GM18519 (cell line): Measurements from ENCODE around the gene DAZ2.
"Not testable (repeated sequence)": the region's sequence is repeated elsewhere in the genome, so short reads cannot be mapped to it uniquely, and the experiment has no call there.

Source experiments
- ATAC-seq: cut with Tn5 transposase; IDR thresholded peaks from one replicate; pipeline ENCODE4 v1.9.1; 2021; ENCODE audit warnings: mild to moderate bottlenecking, moderate library complexity; ENCODE audit not compliant: unreplicated experiment, low FRiP score

The DAZ2 gene

GRCh38 chrY:23219233-23219632 is at the start of gene DAZ2:
Gene DAZ2, plus strand, starts transcription at chrY:23219533. Its CDS starts 208 bp downstream, at chrY:23219741.
- not testable (repeated sequence) for ATAC-seq

GRCh38 chrY:23198908-23199307 is 20.4 kb upstream of the DAZ2 start, which contains the start of gene DAZ1:
Gene DAZ1, minus strand, starts transcription at chrY:23199008. Its CDS starts 208 bp downstream, at chrY:23198800.
- ATAC-seq = not testable (repeated sequence)

- ATAC-seq = not testable (repeated sequence)
These were observed 11.9 kb upstream of the DAZ2 start for GRCh38 chrY:23207455-23207854.

GRCh38 chrY:23209802-23210495 is 9.4 kb upstream of the DAZ2 start:
- ATAC-seq = not testable (repeated sequence)

GRCh38 chrY:23210681-23211080 is 8.7 kb upstream of the DAZ2 start:
- not testable (repeated sequence) for ATAC-seq
